ENCODE measurements around the gene GPBP1L1.

DNA sequence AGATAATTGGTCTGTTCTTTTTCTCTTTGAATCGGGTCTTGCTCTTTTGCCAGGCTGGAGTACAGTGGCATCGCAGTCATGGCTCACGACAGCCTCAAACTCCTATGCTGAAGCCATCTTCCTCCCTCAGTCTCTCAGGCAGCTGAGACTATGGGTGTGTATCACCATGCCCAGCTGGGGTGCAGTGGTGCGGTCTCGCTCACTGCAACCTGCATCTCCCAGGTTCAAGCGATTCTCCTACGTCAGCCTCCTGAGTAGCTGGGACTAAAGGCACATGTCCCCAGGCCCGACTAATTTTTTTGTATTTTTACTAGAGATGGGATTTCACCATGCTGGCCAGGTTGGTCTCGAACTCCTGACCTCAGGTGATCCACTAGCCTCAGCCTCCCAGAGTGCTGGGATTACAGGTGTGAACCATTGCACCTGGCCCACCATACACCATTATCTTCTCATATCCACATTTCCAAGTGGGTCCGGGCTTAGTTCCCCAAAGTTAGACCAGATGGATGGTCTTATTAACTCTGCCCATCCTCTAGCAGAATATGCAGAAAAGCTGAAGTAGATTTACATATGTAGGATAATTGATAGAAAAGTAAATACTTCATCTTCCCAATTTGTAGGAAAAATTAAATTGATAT is 75.6 kb downstream of the GPBP1L1 start:
- TF ChIP-seq ZNF76 (tag by site-specific recombination; IDR thresholded peaks at IDR 0.05; ENCODE audit: borderline replicate concordance, low read depth) (no peak), ZNF138 (tag by site-specific recombination; IDR thresholded peaks at IDR 0.05; ENCODE audit: borderline replicate concordance) (no peak), ZNF350 (tag by site-specific recombination; IDR thresholded peaks at IDR 0.05) (no peak), TCF7L2 (IDR thresholded peaks at IDR 0.05; ENCODE audit: borderline replicate concordance, low read depth, low read length) (no peak), ZNF768 (tag by site-specific recombination; IDR thresholded peaks at IDR 0.05) (no peak), ZNF274 (IDR thresholded peaks at IDR 0.05; ENCODE audit: low read length) (no peak), ZNF274 (tag by site-specific recombination; IDR thresholded peaks at IDR 0.05; ENCODE audit: borderline replicate concordance) (no peak), ZNF777 (tag by site-specific recombination; IDR thresholded peaks at IDR 0.05; ENCODE audit: borderline replicate concordance) (no peak), ZNF544 (tag by site-specific recombination; IDR thresholded peaks at IDR 0.05) (no peak), ZNF555 (tag by site-specific recombination; conservative IDR thresholded peaks at IDR 0.05) (no peak)
- TF ChIP-seq, protein P1, sequence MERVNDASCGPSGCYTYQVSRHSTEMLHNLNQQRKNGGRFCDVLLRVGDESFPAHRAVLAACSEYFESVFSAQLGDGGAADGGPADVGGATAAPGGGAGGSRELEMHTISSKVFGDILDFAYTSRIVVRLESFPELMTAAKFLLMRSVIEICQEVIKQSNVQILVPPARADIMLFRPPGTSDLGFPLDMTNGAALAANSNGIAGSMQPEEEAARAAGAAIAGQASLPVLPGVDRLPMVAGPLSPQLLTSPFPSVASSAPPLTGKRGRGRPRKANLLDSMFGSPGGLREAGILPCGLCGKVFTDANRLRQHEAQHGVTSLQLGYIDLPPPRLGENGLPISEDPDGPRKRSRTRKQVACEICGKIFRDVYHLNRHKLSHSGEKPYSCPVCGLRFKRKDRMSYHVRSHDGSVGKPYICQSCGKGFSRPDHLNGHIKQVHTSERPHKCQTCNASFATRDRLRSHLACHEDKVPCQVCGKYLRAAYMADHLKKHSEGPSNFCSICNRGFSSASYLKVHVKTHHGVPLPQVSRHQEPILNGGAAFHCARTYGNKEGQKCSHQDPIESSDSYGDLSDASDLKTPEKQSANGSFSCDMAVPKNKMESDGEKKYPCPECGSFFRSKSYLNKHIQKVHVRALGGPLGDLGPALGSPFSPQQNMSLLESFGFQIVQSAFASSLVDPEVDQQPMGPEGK (tag by site-specific recombination; IDR thresholded peaks at IDR 0.05) = no peak
- TF ChIP-seq, protein P2, sequence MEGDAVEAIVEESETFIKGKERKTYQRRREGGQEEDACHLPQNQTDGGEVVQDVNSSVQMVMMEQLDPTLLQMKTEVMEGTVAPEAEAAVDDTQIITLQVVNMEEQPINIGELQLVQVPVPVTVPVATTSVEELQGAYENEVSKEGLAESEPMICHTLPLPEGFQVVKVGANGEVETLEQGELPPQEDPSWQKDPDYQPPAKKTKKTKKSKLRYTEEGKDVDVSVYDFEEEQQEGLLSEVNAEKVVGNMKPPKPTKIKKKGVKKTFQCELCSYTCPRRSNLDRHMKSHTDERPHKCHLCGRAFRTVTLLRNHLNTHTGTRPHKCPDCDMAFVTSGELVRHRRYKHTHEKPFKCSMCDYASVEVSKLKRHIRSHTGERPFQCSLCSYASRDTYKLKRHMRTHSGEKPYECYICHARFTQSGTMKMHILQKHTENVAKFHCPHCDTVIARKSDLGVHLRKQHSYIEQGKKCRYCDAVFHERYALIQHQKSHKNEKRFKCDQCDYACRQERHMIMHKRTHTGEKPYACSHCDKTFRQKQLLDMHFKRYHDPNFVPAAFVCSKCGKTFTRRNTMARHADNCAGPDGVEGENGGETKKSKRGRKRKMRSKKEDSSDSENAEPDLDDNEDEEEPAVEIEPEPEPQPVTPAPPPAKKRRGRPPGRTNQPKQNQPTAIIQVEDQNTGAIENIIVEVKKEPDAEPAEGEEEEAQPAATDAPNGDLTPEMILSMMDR (tag by site-specific recombination; IDR thresholded peaks at IDR 0.05) = no peak

Data from HEK293 (cell line).